MM.1S (cell line): ENCODE measurements around the gene ATAD3A.
"Not testable (repeated sequence)": the region's sequence is repeated elsewhere in the genome, so short reads cannot be mapped to it uniquely, and the experiment has no call there.

ENCODE experiments used
- DNase-seq: peaks from one replicate; pipeline ENCODE4 v3.0.0-alpha.2; 2015
- H2AFZ ChIP-seq: fragments of 300-600 bp; sonication (generic); 2 replicates; pipeline ENCODE4 v1.6.0; 2016; ENCODE audit warnings: antibody characterized with exemption, low read length
- H3F3A ChIP-seq: fragments of 300-600 bp; sonication (generic); 2 replicates; pipeline ENCODE4 v1.6.1; 2016; ENCODE audit warnings: mild to moderate bottlenecking, antibody characterized with exemption, low read length, moderate library complexity, mixed read lengths; ENCODE audit not compliant: insufficient read depth
- H3K27ac ChIP-seq: fragments of 300-600 bp; sonication (generic); 2 replicates; pipeline ENCODE4 v1.5.1; 2016; ENCODE audit warnings: mild to moderate bottlenecking, low read length
- H3K27me3 ChIP-seq: fragments of 300-600 bp; sonication (generic); replicated peaks from 2 replicates; pipeline ENCODE4 v1.6.0; 2016; ENCODE audit warnings: low read length; ENCODE audit not compliant: insufficient read depth
- H3K36me3 ChIP-seq: fragments of 300-600 bp; sonication (generic); replicated peaks from 2 replicates; pipeline ENCODE4 v1.6.1; 2016; ENCODE audit warnings: mild to moderate bottlenecking, low read length, mixed read lengths; ENCODE audit not compliant: insufficient read depth
- H3K4me1 ChIP-seq: fragments of 300-600 bp; sonication (generic); 2 replicates; pipeline ENCODE4 v1.6.1; 2016; ENCODE audit warnings: low read length, mixed read lengths
- H3K4me2 ChIP-seq: fragments of 300-600 bp; sonication (generic); 2 replicates; pipeline ENCODE4 v1.6.0; 2016; ENCODE audit warnings: low read depth, low read length
- H3K4me3 ChIP-seq: fragments of 300-600 bp; sonication (generic); 2 replicates; pipeline ENCODE4 v1.5.1; 2016; ENCODE audit warnings: low read length, mixed read lengths
- H3K79me2 ChIP-seq: fragments of 300-600 bp; sonication (generic); 2 replicates; pipeline ENCODE4 v1.6.1; 2016; ENCODE audit warnings: mixed run types, low read length, mixed read lengths
- H3K9ac ChIP-seq: fragments of 300-600 bp; sonication (generic); 2 replicates; pipeline ENCODE4 v1.6.1; 2016; ENCODE audit warnings: low read length, mixed read lengths
- H3K9me2 ChIP-seq: fragments of 300-600 bp; sonication (generic); replicated peaks from 2 replicates; pipeline ENCODE4 v1.6.1; 2016; ENCODE audit warnings: mild to moderate bottlenecking, low read length, mixed read lengths; ENCODE audit not compliant: insufficient read depth
- H3K9me3 ChIP-seq: fragments of 300-600 bp; sonication (generic); replicated peaks from 2 replicates; pipeline ENCODE4 v1.6.1; 2016; ENCODE audit warnings: mild to moderate bottlenecking, low read length, mixed read lengths; ENCODE audit not compliant: insufficient read depth
- H4K20me1 ChIP-seq: fragments of 300-600 bp; sonication (generic); 2 replicates; pipeline ENCODE4 v1.6.1; 2016; ENCODE audit warnings: mild to moderate bottlenecking, low read length, moderate library complexity, mixed read lengths; ENCODE audit not compliant: insufficient read depth
- CTCF ChIP-seq: fragments of 300-600 bp; sonication (generic); IDR thresholded peaks from 2 replicates; pipeline ENCODE4 v1.5.1; 2016; ENCODE audit warnings: antibody characterized with exemption, low read length, mixed read lengths
- EZH2 ChIP-seq: fragments of 300-600 bp; sonication (generic); optimal IDR thresholded peaks from 2 replicates; pipeline ENCODE3; 2017; ENCODE audit warnings: low read depth, mild to moderate bottlenecking, antibody characterized with exemption, low read length, mixed read lengths
- EZH2phosphoT487 ChIP-seq: fragments of 300-600 bp; sonication (generic); IDR thresholded peaks from 2 replicates; pipeline ENCODE4 v1.6.1; 2018; ENCODE audit warnings: antibody characterized with exemption, low read length

ATAD3A gene

GRCh38 chr1:1554550-1554925 lies 42.6 kb downstream of the ATAD3A start:
- H3K27me3 ChIP-seq = no peaks in the 10 kb centered on the region
- peaks cover 14% of the 10 kb centered on the region; the same call in 1 of the 2 replicates for H3K79me2 ChIP-seq
- H3K4me3 ChIP-seq = no peak overlapping the region
- H2AFZ ChIP-seq = no peak overlapping the region
- H3K4me1 ChIP-seq = no peaks in the 10 kb centered on the region
- TF ChIP-seq EZH2 (no peak), CTCF (no peak), EZH2phosphoT487 (no peak)
- H3F3A ChIP-seq = no peaks in the 10 kb centered on the region
- H3K9me2 ChIP-seq = no peaks in the 10 kb centered on the region
- H3K4me2 ChIP-seq = no peak overlapping the region
- no peak overlapping the region for H3K9ac ChIP-seq
- H4K20me1 ChIP-seq = no peaks in the 10 kb centered on the region
- DNase-seq = no peak
- H3K9me3 ChIP-seq = no peaks in the 10 kb centered on the region
- H3K27ac ChIP-seq = no peak overlapping the region
- no peaks in the 10 kb centered on the region for H3K36me3 ChIP-seq

- peaks cover 14% of the 10 kb centered on the region; the same call in 1 of the 2 replicates for H3K79me2 ChIP-seq
- no peak overlapping the region for H3K9ac ChIP-seq
- H3K4me2 ChIP-seq = no peak overlapping the region
- no peak overlapping the region for H2AFZ ChIP-seq
- H3K4me3 ChIP-seq = no peak overlapping the region
- DNase-seq = no peak
- no peaks in the 10 kb centered on the region for H3K4me1 ChIP-seq
- H3K27me3 ChIP-seq = no peaks in the 10 kb centered on the region
- no peaks in the 10 kb centered on the region; the same call in 1 of the 2 replicates for H3F3A ChIP-seq
- H3K9me2 ChIP-seq = no peaks in the 10 kb centered on the region
- no peaks in the 10 kb centered on the region for H4K20me1 ChIP-seq
- TF ChIP-seq EZH2phosphoT487 = no peak
- TF ChIP-seq CTCF = no peak
- no peak for TF ChIP-seq EZH2
- H3K36me3 ChIP-seq = no peaks in the 10 kb centered on the region
- no peak overlapping the region for H3K27ac ChIP-seq
- H3K9me3 ChIP-seq = no peaks in the 10 kb centered on the region
Observed at GRCh38 chr1:1554926-1555915, 43.3 kb downstream of the ATAD3A start.

GRCh38 chr1:1556505-1556904 lies 44.5 kb downstream of the ATAD3A start:
- H3K9ac ChIP-seq = no peak overlapping the region

GRCh38 chr1:1556961-1557360 lies 45.0 kb downstream of the ATAD3A start:
- H4K20me1 ChIP-seq, H3K4me2 ChIP-seq, H3K4me1 ChIP-seq, H3K9ac ChIP-seq, H3F3A ChIP-seq, H3K4me3 ChIP-seq, H3K27ac ChIP-seq, H3K9me2 ChIP-seq, H3K27me3 ChIP-seq, H3K9me3 ChIP-seq, H2AFZ ChIP-seq, H3K36me3 ChIP-seq, DNase-seq: not testable (repeated sequence)
- peaks cover 18% of the 10 kb centered on the region for H3K79me2 ChIP-seq

More at GRCh38 chr1:1556505-1556904, 44.5 kb downstream of the ATAD3A start:
- Histone ChIP-seq H3K79me2 (peaks cover 15% of the 10 kb centered on the region; the same call in 1 of the 2 replicates), H2AFZ (no peak overlapping the region), H3K4me2 (no peak overlapping the region), H3K4me3 (no peak overlapping the region), H3K9me3 (no peaks in the 10 kb centered on the region), H4K20me1 (no peaks in the 10 kb centered on the region), H3K9me2 (no peaks in the 10 kb centered on the region), H3K27ac (no peak overlapping the region), H3K36me3 (no peaks in the 10 kb centered on the region), H3K4me1 (no peaks in the 10 kb centered on the region), H3K27me3 (no peaks in the 10 kb centered on the region), H3F3A (no peaks in the 10 kb centered on the region; the same call in 1 of the 2 replicates)
- no peak for TF ChIP-seq CTCF
- TF ChIP-seq EZH2 = no peak
- no peak for TF ChIP-seq EZH2phosphoT487
- no peak for DNase-seq

GRCh38 chr1:1557688-1558087 lies 45.7 kb downstream of the ATAD3A start:
- H3K36me3 ChIP-seq, H3K9me2 ChIP-seq, DNase-seq, H4K20me1 ChIP-seq, H3F3A ChIP-seq, H3K4me1 ChIP-seq, H3K9me3 ChIP-seq, H3K4me3 ChIP-seq, H3K4me2 ChIP-seq, H3K9ac ChIP-seq, H3K27ac ChIP-seq, H3K27me3 ChIP-seq, H2AFZ ChIP-seq: not testable (repeated sequence)
- H3K79me2 ChIP-seq = peaks cover 21% of the 10 kb centered on the region
